ENCODE measurements around the gene RPS14.

Gene RPS14

GRCh38 chr5:150464554-150465012 is 15.0 kb upstream of the RPS14 start:
- no peaks in the 10 kb centered on the region for H3K9me2 ChIP-seq (replicated peaks; ENCODE audit: low read depth, low read length)
- no peak for TF ChIP-seq EZH2phosphoT487 (IDR thresholded peaks at IDR 0.05; ENCODE audit: borderline replicate concordance)
- no peaks in the 10 kb centered on the region for H3F3A ChIP-seq (ENCODE audit: low read depth)
- H3K9ac ChIP-seq (ENCODE audit: low read depth, low read length, poor library complexity, severe bottlenecking): no peak overlapping the region
- no peaks in the 10 kb centered on the region for H3K27me3 ChIP-seq (ENCODE audit: insufficient read depth, low read length, poor library complexity, severe bottlenecking)
- H4K20me1 ChIP-seq (ENCODE audit: insufficient read depth, low read length, poor library complexity, severe bottlenecking): no peaks in the 10 kb centered on the region
- H2AFZ ChIP-seq (ENCODE audit: low read length): peak overlapping the region; percentile 18; the same call in 1 of the 2 replicates
- no peaks in the 10 kb centered on the region for H3K9me3 ChIP-seq (ENCODE audit: insufficient read depth, low read depth, low read length)
- no peaks in the 10 kb centered on the region for H3K36me3 ChIP-seq (ENCODE audit: insufficient read depth, low read length)
- no peak overlapping the region for H3K4me3 ChIP-seq (ENCODE audit: low read length, poor library complexity, severe bottlenecking)
- H3K4me2 ChIP-seq (ENCODE audit: low read depth, low read length, poor library complexity, severe bottlenecking): no peak overlapping the region
- no peaks in the 10 kb centered on the region for H3K79me2 ChIP-seq (ENCODE audit: insufficient read depth, low read length)
- peaks cover 11% of the 10 kb centered on the region for H3K4me1 ChIP-seq (ENCODE audit: insufficient read depth, low read length, poor library complexity, severe bottlenecking)

- H3K9me2 ChIP-seq (replicated peaks; ENCODE audit: low read depth, low read length): no peaks in the 10 kb centered on the region
- H3K4me3 ChIP-seq (ENCODE audit: low read length, poor library complexity, severe bottlenecking): no peak overlapping the region
- no peaks in the 10 kb centered on the region for H3K36me3 ChIP-seq (ENCODE audit: insufficient read depth, low read length)
- H3K79me2 ChIP-seq (ENCODE audit: insufficient read depth, low read length): no peaks in the 10 kb centered on the region
- no peaks in the 10 kb centered on the region for H3F3A ChIP-seq (ENCODE audit: low read depth)
- peaks cover 34% of the 10 kb centered on the region for H3K4me1 ChIP-seq (ENCODE audit: insufficient read depth, low read length, poor library complexity, severe bottlenecking)
- TF ChIP-seq EZH2phosphoT487 (IDR thresholded peaks at IDR 0.05; ENCODE audit: borderline replicate concordance) (no peak), CTCF (conservative IDR thresholded peaks at IDR 0.05; ENCODE audit: low read length) (no peak)
- no peaks in the 10 kb centered on the region for H3K27me3 ChIP-seq (ENCODE audit: insufficient read depth, low read length, poor library complexity, severe bottlenecking)
- H3K9ac ChIP-seq (ENCODE audit: low read depth, low read length, poor library complexity, severe bottlenecking): peak overlapping the region; percentile 33
- no peaks in the 10 kb centered on the region for H3K9me3 ChIP-seq (ENCODE audit: insufficient read depth, low read depth, low read length)
- H4K20me1 ChIP-seq (ENCODE audit: insufficient read depth, low read length, poor library complexity, severe bottlenecking): no peaks in the 10 kb centered on the region
- H2AFZ ChIP-seq (ENCODE audit: low read length): peak overlapping the region; percentile 54; the same call in 1 of the 2 replicates
- H3K4me2 ChIP-seq (ENCODE audit: low read depth, low read length, poor library complexity, severe bottlenecking): no peak overlapping the region
These were observed 11.7 kb upstream of the RPS14 start for GRCh38 chr5:150461231-150461630.

GRCh38 chr5:150460781-150461180 is 11.2 kb upstream of the RPS14 start:
- Histone ChIP-seq H2AFZ (ENCODE audit: low read length) (peak overlapping the region; percentile 54), H3K36me3 (ENCODE audit: insufficient read depth, low read length) (no peaks in the 10 kb centered on the region), H3K4me1 (ENCODE audit: insufficient read depth, low read length, poor library complexity, severe bottlenecking) (peaks cover 35% of the 10 kb centered on the region), H3F3A (ENCODE audit: low read depth) (no peaks in the 10 kb centered on the region), H4K20me1 (ENCODE audit: insufficient read depth, low read length, poor library complexity, severe bottlenecking) (no peaks in the 10 kb centered on the region), H3K79me2 (ENCODE audit: insufficient read depth, low read length) (no peaks in the 10 kb centered on the region), H3K9me3 (ENCODE audit: insufficient read depth, low read depth, low read length) (no peaks in the 10 kb centered on the region), H3K4me2 (ENCODE audit: low read depth, low read length, poor library complexity, severe bottlenecking) (no peak overlapping the region), H3K9ac (ENCODE audit: low read depth, low read length, poor library complexity, severe bottlenecking) (peak overlapping the region; percentile 33), H3K9me2 (replicated peaks; ENCODE audit: low read depth, low read length) (no peaks in the 10 kb centered on the region), H3K4me3 (ENCODE audit: low read length, poor library complexity, severe bottlenecking) (no peak overlapping the region), H3K27me3 (ENCODE audit: insufficient read depth, low read length, poor library complexity, severe bottlenecking) (no peaks in the 10 kb centered on the region)
- TF ChIP-seq EZH2phosphoT487 (IDR thresholded peaks at IDR 0.05; ENCODE audit: borderline replicate concordance): no peak
- TF ChIP-seq CTCF (conservative IDR thresholded peaks at IDR 0.05; ENCODE audit: low read length): no peak

Measured in Loucy (cell line).